IPS-18c (cell line): ENCODE measurements around the gene SEC61A2.

Source experiments
- H3K4me3 ChIP-seq: 2 replicates; pipeline ENCODE4 v1.7.0; 2013; ENCODE audit warnings: low read depth, mild to moderate bottlenecking, low read length, moderate library complexity; ENCODE audit not compliant: insufficient read depth
- H3K9me3 ChIP-seq: one replicate; pipeline ENCODE4 v1.6.1; 2013; ENCODE audit warnings: mild to moderate bottlenecking, low read length, moderate library complexity; ENCODE audit not compliant: control insufficient read depth, insufficient read depth

The SEC61A2 gene

DNA sequence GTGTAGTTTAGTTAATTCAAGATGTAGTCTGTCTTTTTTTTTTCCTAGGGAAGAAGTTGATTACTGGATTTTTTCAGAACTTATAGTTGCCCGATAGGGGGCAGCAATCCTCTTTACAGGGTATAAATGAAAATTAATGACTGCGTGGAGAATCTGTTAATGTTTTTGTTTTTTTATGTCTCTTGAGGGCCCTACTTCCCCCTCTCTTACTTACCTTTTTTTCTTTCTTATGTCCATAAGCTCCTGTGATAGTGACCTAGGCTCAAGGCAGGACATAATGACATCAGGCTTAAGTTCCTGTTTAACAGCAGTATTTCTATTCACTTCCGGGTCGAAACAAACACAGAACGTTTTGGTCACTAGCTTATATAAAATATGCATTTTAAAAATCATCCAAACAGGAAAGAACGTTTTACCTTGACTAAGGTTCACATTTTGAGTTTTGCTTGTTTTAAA, 85.3 kb downstream of the SEC61A2 start:
- no peak overlapping the region for H3K4me3 ChIP-seq
- no peaks in the 10 kb centered on the region for H3K9me3 ChIP-seq
